ENCODE measurements around the gene TMEM214. TPM values are rescaled to one million over a fixed set of nuclear protein-coding genes. Genes with fewer than 3 reads are reported as not detected.
A peak's percentile ranks its signal among the peaks of the same experiment; 100 is the strongest.

The TMEM214 gene
- polyA plus RNA-seq, 1 experiment = 235 TPM

DNA sequence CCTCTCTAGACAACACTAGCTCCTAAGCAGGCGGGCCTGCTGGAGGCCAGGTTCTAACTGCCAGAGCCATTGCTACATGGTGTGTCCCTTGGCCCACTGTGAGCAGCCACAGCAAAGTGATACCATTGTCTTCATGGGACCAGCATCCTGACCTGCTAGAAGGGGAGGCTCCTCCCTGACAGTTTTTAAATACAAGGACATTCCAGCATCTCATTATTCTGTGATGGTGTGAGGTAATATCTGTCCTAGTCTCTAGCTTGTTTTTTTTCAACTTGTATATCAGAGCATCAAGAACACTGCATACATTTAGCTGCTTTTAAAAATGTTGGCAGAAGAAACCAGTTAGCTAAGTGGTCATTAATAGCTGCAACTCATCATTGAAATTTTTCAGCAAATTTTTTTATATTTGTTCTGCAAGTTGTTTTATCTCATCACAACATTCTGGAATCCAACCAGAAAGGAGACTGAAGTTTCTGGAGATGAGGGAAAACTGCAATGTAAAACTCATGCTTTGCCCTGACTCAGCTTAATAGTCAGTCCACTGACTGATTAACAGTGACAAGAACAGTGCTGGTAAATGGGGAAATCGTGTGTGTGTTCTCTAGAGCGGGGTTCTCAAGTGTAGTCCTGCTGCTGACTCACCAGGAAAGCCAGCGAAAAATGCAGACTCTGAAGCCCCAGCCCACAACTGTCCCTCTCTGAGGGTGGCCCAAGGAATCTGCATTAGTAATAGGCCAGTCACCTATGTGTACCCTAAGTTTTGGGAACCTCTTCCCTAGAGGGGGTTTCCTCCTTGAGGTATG is 44.5 kb upstream of the TMEM214 start:
- Histone ChIP-seq H3K4me3 (ENCODE audit: low read depth, low read length) (no peak overlapping the region), H3K27me3 (ENCODE audit: control insufficient read depth, insufficient read depth, low read length) (no peaks in the 10 kb centered on the region), H3K36me3 (ENCODE audit: control insufficient read depth, insufficient read depth, low read length) (no peaks in the 10 kb centered on the region)
- ChIA-PET CTCF (interaction anchor here (1.2 to 1.4 kb wide), 4 partner anchors 13 to 142 kb away, joined by 3 to 6 read pairs (median 4); no protein-coding TSS in a partner anchor), POLR2A (no interaction called here)
- TF ChIP-seq, protein P1, sequence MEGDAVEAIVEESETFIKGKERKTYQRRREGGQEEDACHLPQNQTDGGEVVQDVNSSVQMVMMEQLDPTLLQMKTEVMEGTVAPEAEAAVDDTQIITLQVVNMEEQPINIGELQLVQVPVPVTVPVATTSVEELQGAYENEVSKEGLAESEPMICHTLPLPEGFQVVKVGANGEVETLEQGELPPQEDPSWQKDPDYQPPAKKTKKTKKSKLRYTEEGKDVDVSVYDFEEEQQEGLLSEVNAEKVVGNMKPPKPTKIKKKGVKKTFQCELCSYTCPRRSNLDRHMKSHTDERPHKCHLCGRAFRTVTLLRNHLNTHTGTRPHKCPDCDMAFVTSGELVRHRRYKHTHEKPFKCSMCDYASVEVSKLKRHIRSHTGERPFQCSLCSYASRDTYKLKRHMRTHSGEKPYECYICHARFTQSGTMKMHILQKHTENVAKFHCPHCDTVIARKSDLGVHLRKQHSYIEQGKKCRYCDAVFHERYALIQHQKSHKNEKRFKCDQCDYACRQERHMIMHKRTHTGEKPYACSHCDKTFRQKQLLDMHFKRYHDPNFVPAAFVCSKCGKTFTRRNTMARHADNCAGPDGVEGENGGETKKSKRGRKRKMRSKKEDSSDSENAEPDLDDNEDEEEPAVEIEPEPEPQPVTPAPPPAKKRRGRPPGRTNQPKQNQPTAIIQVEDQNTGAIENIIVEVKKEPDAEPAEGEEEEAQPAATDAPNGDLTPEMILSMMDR (IDR thresholded peaks at IDR 0.05; ENCODE audit: insufficient read depth, low read depth, low read length) = no peak
- peak; percentile 54 for DNase-seq (ENCODE audit: low read depth)

DNA sequence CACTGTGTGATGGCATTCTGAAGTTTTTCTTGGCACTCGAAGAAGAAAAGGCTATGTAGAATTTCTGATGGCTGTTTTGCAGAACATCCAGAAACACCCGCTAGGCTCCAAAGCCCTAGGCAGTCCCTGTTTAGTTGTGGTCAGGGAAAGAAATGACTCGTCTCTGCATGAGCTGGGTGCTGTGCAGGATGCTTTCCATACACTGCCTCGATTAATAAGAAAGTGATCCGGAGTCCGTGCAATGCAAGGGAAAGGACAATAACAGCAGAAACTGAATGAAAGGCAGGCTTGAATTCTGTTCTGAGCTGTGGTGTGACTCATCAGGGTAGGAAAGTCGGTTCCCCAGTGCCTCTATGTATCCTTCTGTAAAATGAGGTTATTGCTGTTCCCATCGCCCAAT is 43.6 kb upstream of the TMEM214 start:
- no peak overlapping the region for H3K4me3 ChIP-seq (ENCODE audit: low read depth, low read length)
- TF ChIP-seq, protein P1 (IDR thresholded peaks at IDR 0.05; ENCODE audit: insufficient read depth, low read depth, low read length) = no peak
- DNase-seq (ENCODE audit: low read depth) = no peak
- ChIA-PET POLR2A (no interaction called here), CTCF (interaction anchor here (1.1 to 1.4 kb wide), 4 partner anchors 14 to 143 kb away, joined by 3 to 6 read pairs (median 4); no protein-coding TSS in a partner anchor)
- H3K36me3 ChIP-seq (ENCODE audit: control insufficient read depth, insufficient read depth, low read length) = no peaks in the 10 kb centered on the region
- H3K27me3 ChIP-seq (ENCODE audit: control insufficient read depth, insufficient read depth, low read length) = no peaks in the 10 kb centered on the region

DNA sequence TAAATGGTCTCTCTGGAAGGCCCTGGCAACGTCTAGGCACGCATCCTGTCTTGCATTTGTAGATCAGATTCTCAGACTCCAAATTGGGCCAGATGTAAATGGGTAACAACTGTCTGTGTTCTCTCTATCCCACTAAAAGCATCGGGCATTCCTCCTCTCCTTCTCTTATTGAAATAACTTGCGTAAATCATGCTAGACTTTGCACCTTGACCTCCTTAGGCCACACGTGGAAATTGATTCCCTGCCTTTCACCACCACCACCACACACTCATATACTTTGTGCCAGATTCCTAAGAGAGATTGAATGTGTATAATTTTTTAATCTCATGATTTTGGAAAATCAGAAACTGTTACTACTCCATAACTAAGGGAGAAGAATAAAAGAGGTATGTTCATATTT is 41.0 kb upstream of the TMEM214 start:
- POLR2A ChIA-PET = no interaction called here
- TF ChIP-seq, protein P1 (IDR thresholded peaks at IDR 0.05; ENCODE audit: insufficient read depth, low read depth, low read length) = no peak
- Histone ChIP-seq H3K36me3 (ENCODE audit: control insufficient read depth, insufficient read depth, low read length) (no peaks in the 10 kb centered on the region), H3K27me3 (ENCODE audit: control insufficient read depth, insufficient read depth, low read length) (no peaks in the 10 kb centered on the region), H3K4me3 (ENCODE audit: low read depth, low read length) (no peak overlapping the region)
- CTCF ChIA-PET = no interaction called here
- DNase-seq (ENCODE audit: low read depth) = no peak

DNA sequence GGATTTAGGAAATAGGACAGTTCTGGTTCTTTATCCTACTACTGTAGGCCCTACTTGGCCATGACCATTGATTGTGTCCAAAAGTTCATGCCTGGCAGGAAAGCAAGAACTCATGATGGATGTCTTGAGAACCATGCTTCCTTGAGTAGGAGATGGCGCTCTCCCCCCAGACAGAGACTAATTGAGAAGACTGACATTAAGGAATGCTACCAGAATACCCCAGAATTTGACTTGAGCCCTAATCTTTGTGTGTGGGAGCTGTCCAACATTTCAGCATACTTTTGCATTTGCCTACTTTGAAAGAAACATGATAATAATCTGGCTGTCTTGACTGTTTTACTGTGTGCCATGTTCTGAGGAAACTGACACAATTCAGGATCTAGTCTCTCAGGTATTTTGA is 39.0 kb upstream of the TMEM214 start:
- H3K4me3 ChIP-seq (ENCODE audit: low read depth, low read length) = no peak overlapping the region
- ChIA-PET CTCF (interaction anchor here (0.7 to 3.4 kb wide), 4 partner anchors 10 to 148 kb away, joined by 3 to 27 read pairs (median 4); no protein-coding TSS in a partner anchor), POLR2A (interaction anchor here (0.6 kb wide), 1 partner anchor 1423 kb away, joined by 4 read pairs; no protein-coding TSS in a partner anchor)
- H3K36me3 ChIP-seq (ENCODE audit: control insufficient read depth, insufficient read depth, low read length) = no peaks in the 10 kb centered on the region
- no peak for DNase-seq (ENCODE audit: low read depth)
- TF ChIP-seq, protein P1 (IDR thresholded peaks at IDR 0.05; ENCODE audit: insufficient read depth, low read depth, low read length) = no peak
- no peaks in the 10 kb centered on the region for H3K27me3 ChIP-seq (ENCODE audit: control insufficient read depth, insufficient read depth, low read length)

DNA sequence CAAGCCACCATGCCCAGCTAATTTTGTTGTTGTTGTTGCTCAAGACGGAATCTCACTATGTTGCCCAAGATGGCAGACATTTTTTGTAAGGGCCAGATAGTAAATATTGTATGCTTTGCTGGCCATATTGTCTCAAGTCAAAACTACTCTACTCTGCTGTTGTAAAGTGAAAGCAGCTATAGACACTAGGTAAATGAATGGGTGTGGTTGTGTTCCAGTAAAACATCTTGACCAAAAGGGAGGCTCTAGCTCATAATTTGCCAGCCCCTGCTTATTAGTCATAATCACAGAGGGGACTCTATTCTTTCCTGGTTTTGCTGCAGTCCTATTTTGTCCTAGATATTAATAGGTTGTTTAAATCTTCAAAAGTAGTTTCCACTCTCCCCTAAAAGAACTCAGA is 37.8 kb upstream of the TMEM214 start:
- H3K27me3 ChIP-seq (ENCODE audit: control insufficient read depth, insufficient read depth, low read length) = no peaks in the 10 kb centered on the region
- POLR2A ChIA-PET = no interaction called here
- TF ChIP-seq, protein P1 (IDR thresholded peaks at IDR 0.05; ENCODE audit: insufficient read depth, low read depth, low read length) = no peak
- CTCF ChIA-PET = interaction anchor here (0.8 to 3.4 kb wide), 6 partner anchors 9 to 149 kb away, joined by 3 to 27 read pairs (median 4); no protein-coding TSS in a partner anchor
- H3K4me3 ChIP-seq (ENCODE audit: low read depth, low read length) = no peak overlapping the region
- DNase-seq (ENCODE audit: low read depth) = no peak
- H3K36me3 ChIP-seq (ENCODE audit: control insufficient read depth, insufficient read depth, low read length) = no peaks in the 10 kb centered on the region

Measured in BJ (cell line).